GM12865 (cell line): ENCODE measurements around the gene AKAP13.

Source experiments
- DNase-seq: peaks from one replicate; pipeline ENCODE4 v3.0.0; 2010; ENCODE audit warnings: low read depth
- H3K4me3 ChIP-seq: 2 replicates; pipeline ENCODE4 v1.5.1; 2011; ENCODE audit warnings: mild to moderate bottlenecking, low read depth, low read length, control low read depth
- CTCF ChIP-seq: IDR thresholded peaks from 2 replicates; pipeline ENCODE4 v1.5.1; 2011; ENCODE audit warnings: low read length, control low read depth, low read depth, inconsistent platforms; ENCODE audit not compliant: insufficient read depth; ENCODE audit errors: missing control alignments

The AKAP13 gene

GRCh38 chr15:85757073-85757938 lies 376.9 kb downstream of the AKAP13 start:
- no peak for TF ChIP-seq CTCF
- H3K4me3 ChIP-seq = no peak overlapping the region
- no peak for DNase-seq

DNA sequence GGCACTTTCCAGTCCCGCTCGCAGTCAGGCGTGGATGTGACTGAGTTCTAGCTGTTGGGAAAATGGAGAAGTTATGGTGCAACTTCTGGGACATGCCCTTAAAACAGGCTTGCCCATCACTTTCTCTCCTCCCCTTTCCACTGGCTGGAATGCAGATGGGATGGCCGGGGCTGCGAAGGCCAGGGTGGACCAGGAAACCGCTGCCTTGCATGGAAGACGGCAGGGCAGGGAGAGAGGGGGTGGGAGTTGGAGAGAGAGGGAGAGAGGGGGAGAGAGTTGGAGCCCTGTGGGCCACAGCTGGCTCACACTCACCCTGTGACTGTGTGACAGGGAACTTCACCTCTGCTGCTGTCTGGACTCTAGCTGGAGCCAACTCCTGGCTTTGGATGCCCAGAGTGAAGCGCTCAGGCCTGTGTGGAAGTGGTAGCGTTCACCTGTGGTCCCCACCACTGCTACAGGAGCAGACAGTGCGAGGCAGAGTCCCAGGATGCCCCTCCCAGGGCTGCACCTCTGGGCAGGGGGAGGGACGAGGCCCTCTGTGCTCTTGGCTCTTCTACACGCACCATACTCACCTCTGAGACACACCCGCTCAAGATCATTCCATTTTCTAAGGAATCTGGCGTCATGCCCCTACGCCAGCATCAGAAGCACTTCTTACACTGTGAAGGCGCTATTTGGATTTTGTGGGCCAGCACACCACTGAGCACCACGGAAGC lies 377.7 kb downstream of the AKAP13 start:
- H3K4me3 ChIP-seq = no peak overlapping the region
- no peak for DNase-seq
- TF ChIP-seq CTCF = no peak

- no peak for DNase-seq
- no peak for TF ChIP-seq CTCF
- no peak overlapping the region for H3K4me3 ChIP-seq
These were observed 378.2 kb downstream of the AKAP13 start for GRCh38 chr15:85758655-85758978.

DNA sequence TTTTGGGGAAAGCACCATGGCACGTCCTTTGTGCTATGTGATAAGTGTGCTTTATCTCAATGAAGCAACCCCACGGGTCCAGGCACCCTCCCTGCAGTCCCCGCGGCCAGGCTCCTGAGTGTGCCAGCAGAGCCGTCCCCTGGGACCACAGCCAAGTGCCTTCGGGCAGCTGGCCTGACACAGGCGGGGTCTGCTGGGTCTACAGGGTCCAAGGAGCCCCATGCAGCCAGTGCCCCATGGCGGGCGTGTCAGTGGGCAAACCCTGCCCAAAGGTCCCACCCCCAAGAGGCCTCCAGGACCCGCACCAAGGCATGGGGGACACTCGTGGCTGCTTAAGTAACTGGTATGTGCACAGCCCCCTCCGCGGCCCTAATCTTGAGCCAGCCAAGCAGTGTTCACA lies 379.0 kb downstream of the AKAP13 start:
- no peak for DNase-seq
- no peak overlapping the region for H3K4me3 ChIP-seq
- TF ChIP-seq CTCF = no peak

DNA sequence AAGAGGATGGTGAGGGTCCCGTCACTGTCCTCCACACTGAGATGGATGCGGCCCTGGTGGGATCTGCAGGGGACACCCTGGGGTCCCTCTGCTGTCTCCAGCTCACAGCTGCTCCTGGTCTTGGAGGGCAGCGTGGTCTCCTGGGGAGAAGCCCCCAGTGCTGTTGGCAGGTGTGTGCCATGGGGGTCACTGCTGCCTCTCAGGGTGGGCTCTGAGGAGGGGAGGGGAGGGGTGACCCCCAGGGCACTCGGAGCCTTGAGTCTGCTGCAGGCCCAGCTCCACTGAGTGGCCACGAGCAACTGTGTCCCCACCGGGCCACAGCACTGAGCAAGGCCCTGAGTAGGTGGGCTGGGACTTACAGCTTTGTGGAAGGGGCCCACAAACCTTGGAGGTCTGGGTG lies 379.6 kb downstream of the AKAP13 start:
- H3K4me3 ChIP-seq = no peak overlapping the region
- TF ChIP-seq CTCF = no peak
- DNase-seq = no peak

DNA sequence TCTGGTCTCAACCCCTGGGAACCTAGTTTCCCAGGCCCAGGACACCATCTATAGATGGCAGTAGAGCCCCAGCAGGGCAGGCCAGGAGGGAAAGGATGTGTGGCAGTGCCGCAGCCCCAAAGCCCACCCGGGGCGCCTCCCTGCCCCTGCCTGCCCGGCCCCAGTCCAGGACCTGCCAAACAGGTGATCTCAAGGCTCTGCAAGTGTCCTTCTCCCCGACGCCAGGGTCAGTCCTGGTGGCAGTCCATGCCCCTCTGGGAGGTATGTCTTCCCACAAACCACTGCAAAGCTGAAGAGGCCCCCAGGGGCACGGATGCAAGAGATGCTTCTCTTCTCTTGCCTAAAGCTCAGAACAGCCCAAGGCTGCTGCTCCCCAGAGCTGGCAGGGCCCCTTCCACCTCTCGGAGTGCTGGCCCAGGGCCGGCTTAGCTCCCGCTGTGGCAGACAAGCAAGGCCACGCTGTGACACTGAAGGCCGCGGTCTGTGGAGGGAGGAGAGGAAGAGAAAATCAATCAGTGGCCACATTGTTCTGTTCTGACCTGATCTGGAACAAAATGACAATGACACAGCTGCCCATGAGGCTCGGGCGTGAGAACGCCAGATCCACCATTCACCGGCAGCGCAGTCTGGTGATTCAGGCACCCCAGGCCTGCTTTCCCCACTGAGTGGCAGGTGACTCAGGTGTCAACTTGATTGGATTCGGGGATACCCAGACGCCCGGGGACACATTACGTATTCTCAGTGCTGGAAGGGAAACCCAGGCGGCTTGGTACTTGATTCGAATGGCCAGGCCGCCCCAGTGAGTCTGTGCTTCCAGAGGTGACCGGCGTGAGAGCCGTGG lies 380.3 kb downstream of the AKAP13 start:
- no peak for TF ChIP-seq CTCF
- no peak overlapping the region for H3K4me3 ChIP-seq
- DNase-seq = no peak
